ENCODE measurements around the gene ERBIN.
A peak's percentile ranks its signal among the peaks of the same experiment; 100 is the strongest.
"Not testable (repeated sequence)": the region's sequence is repeated elsewhere in the genome, so short reads cannot be mapped to it uniquely, and the experiment has no call there.

The ERBIN gene, protein sequence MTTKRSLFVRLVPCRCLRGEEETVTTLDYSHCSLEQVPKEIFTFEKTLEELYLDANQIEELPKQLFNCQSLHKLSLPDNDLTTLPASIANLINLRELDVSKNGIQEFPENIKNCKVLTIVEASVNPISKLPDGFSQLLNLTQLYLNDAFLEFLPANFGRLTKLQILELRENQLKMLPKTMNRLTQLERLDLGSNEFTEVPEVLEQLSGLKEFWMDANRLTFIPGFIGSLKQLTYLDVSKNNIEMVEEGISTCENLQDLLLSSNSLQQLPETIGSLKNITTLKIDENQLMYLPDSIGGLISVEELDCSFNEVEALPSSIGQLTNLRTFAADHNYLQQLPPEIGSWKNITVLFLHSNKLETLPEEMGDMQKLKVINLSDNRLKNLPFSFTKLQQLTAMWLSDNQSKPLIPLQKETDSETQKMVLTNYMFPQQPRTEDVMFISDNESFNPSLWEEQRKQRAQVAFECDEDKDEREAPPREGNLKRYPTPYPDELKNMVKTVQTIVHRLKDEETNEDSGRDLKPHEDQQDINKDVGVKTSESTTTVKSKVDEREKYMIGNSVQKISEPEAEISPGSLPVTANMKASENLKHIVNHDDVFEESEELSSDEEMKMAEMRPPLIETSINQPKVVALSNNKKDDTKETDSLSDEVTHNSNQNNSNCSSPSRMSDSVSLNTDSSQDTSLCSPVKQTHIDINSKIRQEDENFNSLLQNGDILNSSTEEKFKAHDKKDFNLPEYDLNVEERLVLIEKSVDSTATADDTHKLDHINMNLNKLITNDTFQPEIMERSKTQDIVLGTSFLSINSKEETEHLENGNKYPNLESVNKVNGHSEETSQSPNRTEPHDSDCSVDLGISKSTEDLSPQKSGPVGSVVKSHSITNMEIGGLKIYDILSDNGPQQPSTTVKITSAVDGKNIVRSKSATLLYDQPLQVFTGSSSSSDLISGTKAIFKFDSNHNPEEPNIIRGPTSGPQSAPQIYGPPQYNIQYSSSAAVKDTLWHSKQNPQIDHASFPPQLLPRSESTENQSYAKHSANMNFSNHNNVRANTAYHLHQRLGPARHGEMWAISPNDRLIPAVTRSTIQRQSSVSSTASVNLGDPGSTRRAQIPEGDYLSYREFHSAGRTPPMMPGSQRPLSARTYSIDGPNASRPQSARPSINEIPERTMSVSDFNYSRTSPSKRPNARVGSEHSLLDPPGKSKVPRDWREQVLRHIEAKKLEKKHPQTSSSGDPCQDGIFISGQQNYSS (N-terminal part only)

GRCh38 chr5:65926276-65926783 is at the start of gene ERBIN:
Gene ERBIN (plus strand): TSS chr5:65926575. CDS start chr5:65992719, 66,144 bp downstream.
- peak; percentile 77 for DNase-seq

DNA sequence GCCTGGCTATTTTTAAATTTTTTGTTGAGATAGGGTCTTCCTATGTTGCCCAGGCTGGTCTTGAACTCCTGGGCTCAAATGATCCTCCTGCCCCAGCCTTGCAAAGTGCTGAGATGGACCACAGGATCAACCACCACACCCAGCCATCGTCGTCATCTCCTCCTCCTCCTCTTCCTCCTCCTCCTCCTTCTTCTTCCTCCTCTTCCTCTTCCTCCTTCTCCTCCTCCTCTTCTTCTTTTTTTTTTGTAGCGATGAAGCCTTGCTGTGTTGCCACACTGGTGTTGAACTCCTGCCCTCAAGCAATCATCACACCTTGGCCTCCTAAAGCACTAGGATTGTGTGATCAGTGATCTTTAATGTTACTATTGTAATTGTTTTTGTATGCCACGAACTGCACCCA is 49.4 kb upstream of the ERBIN start:
- DNase-seq = no peak

DNA sequence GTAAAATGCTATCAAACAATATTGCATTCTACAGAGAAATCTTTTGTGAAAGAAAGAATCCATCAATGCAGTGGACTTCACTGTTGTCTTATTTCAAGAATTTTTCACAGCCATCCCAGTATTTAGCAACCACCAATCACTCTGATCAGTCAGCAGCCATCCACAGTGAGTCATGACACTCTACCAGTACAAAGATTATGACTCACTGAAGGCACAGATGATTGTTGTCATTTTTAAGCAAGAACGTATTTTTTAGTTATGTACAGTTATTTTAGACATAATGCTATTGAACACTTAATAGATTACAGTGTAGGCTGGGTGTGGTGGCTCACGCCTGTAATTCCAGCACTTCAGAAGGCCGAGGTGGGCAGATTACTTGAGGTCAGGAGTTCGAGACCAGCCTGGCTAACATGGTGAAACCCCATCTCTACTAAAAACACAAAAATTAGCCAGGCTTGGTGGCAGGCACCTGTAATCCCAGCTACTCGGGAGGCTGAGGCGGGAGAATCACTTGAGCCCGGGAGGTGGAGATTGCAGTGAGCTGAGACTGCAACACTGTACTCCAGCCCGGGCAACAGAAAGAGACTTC is 46.6 kb upstream of the ERBIN start:
- peak; percentile 50 for DNase-seq

DNA sequence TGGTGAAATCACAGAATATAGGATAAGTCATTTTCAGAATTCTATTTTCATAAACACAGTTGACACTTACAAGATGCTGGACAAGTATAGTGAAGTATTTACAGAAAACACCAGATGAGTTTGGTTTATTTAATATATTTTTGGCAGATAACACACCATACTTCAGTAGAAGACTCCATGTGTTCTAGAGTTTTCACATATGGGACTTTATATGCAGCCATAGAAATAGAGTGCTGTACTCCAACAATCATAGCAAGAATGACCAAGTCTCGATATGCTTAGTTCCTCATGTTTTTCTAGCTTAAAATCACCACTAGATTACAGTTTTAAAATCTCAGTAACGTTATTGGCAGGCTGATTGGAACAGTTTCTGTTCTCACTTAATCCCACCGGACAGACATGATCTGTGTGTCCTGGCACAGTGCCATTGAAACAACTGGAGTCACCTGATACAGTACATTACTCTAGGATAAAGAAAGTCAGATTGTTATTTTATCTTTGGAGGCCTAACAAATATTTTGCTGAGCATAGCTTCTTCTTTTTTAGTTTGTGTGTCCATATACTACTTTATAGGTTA is 45.8 kb upstream of the ERBIN start:
- no peak for DNase-seq

DNA sequence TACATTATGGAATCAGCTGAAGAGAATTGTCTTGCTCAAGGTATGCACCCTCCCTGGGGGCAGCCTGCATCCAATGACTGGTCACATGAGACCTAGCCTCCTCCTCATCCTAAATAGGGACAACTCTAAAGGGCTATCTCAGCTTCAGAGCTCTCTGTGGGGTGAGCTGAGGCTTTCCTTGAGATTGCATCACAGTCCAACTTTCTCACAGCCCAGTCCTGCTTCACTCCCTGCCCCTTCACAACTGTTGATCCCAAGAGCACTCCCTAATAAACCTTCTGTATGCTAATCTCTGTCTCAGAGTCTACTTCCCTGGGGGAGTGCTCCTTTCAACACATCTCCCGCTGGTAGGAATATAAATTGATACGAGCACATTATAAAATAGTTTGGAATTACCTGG is 44.1 kb upstream of the ERBIN start:
- DNase-seq = no peak

DNA sequence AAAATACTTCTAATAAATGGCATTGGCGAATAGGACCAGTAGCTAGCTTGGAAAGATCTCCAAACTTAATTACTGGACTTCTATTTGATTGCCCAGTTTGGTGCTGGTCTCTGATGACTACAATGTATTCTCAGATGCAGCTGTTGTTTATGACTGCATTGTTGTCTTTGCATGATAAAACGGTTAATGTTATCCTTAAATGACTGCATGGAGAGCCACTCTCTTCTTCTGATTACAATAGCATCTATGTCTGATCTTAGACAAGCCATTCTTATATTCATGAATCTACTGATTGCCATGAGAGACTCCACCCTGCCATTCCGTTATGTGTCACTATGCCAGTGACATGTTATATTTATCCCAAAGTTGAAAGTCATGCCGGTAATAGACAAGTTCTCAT is 42.9 kb upstream of the ERBIN start:
- DNase-seq = no peak

GRCh38 chr5:65886387-65886786 is 40.0 kb upstream of the ERBIN start:
- no peak for DNase-seq

DNA sequence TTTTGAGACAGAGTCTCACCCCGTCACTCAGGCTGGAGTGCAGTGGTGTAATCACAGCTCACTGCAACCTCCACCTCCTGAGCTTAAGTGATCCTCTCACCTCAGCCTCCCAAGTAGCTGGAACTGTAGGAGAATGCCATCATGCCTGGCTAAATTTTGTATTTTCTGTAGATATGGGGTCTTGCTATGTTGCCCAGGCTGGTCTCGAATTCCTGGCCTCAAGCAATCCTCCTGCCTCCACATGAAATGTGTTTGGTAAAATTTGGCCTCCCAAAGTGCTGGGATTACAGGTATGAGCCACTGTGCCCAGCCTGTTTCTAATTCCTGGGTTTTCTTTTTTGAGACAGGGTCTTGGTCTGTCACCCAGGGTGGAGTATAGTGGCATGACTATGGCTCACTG is 34.4 kb upstream of the ERBIN start:
- not testable (repeated sequence) for DNase-seq

DNA sequence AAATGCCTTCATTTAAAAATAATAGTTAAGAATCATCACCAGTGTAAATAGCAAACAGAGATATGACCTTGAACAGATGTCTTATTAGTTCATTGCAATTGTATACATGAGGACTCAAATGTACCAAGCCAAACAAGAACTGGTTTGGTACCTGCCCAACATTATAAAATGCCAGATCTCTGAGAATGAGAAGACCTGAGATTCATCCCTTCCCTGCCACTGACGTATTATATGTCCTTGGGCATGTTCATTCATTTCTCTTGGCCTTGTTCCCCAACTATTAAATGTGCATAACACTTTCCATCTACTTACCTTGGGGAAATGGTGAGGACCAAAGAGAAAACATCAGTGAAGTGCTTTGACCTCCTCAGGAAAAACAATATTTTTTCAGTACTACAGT is 33.6 kb upstream of the ERBIN start:
- DNase-seq = no peak

DNA sequence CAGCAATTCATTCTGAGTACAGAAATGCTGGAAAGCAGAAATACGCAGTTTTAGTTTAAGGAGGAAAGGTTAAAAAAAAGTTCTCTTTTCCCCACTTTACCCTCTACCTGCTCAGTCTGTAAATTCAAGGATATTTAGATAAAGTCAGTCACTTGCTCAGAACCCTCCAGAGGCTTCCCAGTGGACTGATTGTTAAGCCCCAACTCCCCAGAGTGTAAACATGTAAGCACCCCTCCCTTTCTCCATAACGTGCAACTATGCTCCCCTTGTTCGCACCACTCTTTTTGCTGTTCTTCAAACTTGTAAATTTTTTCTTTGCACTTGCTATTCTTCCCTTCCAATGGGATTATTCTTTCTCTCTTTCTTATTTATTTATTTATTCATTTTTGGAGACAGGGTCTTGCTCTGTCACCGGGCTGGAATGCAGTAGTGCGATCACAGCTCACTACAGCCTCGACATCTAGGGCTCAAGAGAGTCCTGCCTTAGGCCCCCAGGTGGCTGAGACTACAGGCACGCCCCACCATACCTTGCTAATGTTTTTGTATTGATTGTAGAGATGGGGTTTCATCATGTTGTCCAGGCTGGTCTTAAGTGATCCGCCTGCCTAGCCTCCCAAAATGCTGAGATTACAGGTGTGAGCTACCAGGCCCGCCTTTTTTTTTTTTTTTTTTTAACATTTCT is 32.5 kb upstream of the ERBIN start:
- no peak for DNase-seq

- no peak for DNase-seq
Measured at GRCh38 chr5:65895891-65896290, 30.5 kb upstream of the ERBIN start.

DNA sequence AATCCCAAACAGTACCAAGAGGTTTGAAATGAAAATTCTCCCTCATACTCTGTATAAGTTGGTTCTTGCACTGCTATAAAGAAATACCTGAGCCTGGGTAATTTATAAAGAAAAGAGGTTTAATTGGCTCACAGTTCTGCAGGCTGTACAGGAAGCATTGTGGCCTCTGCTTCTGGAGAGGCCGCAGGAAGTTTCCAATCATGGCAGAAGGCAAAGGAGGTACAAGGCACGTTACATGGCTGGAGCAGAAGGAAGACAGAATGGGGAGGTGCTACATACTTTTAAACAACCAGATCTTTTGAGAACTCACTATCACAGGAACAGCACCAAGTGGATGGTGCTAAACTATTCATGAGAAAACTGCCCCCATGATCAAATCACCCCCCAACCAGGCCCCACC is 25.6 kb upstream of the ERBIN start:
- no peak for DNase-seq

GRCh38 chr5:65902104-65902503 is 24.3 kb upstream of the ERBIN start:
- DNase-seq = no peak

DNA sequence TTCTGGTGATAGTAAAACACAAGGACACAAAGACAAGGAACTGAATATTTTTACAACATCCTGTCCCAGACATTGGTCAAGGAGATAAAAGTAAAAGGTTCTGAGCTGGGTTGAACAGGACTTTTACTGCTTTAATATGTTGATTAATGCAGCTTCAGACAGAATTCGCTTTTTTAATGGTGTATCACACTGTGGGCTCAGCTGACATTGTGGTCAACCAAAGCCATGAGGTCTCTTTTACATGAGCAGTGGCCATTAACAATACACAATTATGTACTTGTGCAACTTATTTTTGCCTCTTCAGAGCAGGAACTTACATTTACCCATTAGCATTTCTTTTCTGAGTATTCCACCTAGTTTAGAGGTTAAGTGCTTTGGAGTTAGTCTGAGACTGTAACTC is 22.8 kb upstream of the ERBIN start:
- DNase-seq = no peak

DNA sequence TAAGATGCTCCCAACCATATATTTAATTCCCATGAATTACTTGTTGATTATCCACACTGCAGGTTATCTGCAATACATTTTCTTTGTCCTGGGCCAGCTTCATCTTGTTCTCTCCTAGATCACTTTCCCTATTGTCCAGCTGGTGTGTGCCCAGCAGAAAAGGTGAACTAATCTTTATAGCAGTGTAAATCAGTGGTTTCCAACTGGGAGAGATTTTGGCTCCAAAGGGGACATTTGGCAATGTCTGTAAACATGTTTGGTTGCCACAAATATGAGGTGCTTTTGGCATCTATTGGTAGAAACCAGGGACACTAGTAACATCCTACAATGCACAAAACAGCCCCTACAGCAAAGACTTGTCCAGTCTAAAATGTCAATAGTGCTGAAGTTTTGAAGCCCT is 20.1 kb upstream of the ERBIN start:
- DNase-seq = no peak

DNA sequence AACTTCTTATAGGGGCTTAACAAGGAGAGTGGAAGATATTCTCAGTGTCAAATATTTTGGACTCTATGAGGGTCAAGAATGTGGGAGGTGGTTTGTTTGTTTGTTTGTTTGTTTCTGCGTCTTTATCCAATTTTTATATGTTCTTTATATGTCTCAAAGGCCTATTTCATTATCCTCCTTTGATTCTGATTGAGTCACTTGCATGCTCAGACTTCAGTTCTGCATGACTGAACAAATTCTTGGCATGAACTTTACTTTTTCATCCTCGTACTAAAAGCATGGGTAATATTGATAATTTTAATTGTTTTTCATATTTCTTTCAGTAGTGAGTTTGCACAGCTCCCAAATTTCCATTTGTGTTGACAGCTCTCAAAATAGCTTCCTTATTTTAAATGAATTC is 19.2 kb upstream of the ERBIN start:
- no peak for DNase-seq

DNA sequence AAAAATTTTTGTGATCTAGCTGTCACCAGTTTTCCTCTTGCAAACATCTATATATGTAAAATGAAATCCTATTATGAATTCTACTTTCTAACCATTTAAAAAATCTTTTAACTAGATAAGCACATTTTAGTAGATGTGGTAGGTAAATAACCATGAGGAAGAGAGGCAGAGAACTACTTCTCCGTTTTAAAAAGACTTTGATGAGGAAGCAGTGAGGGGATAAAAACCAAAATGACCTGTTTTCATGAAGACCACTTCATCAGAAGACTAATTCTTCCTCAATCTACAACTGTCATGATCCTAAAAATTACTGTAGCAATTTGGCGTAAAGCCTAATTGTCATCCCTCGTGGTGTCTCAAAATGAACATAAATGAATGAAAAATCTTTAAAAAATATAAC is 15.7 kb upstream of the ERBIN start:
- no peak for DNase-seq

GRCh38 chr5:65912311-65912710 is 14.1 kb upstream of the ERBIN start:
- no peak for DNase-seq

DNA sequence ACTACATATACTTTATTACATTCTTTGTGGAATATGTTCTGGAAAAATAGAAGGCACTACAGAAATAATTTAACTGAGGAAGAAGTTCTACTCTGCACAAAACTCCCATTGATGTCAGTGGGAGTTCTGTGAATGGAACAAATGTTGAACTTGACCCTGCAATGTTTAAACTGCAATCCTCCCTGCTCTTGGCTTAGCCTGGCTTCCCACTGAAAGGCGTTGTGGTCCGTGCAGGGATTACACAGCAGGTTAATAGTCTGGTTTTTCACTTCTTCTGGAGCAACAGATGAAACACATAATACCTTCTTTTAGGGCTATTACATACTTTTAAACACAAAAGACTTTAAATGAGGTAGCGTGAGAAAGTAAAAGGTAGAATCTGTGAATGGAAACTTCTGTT is 12.9 kb upstream of the ERBIN start:
- no peak for DNase-seq

DNA sequence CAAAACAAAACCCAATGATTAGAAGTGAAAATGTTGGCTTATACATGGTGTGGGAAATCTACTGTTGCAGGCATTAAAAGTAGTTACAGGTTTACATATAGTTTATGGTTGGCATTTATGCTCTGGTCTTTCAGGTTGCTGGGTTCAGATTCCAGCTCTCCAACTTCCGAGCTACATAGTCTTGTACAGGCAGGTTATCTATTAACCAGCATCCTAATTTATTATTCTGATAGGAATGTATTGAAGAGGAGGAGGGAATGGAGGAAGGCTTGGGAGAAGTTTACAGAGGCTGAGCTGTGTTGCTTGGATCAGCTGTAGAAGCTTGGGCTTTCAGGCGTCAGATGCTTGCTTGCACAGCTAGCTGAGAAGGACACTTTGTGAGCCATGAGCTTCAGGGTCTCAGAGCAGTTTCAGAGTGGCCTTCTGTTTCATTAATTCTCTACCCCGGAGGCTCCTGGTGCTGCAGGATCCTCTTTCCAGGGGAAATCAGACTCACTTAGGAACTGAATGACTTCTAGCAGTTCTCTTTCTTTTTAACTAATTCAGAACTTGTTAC is 11.7 kb upstream of the ERBIN start:
- DNase-seq = no peak

DNA sequence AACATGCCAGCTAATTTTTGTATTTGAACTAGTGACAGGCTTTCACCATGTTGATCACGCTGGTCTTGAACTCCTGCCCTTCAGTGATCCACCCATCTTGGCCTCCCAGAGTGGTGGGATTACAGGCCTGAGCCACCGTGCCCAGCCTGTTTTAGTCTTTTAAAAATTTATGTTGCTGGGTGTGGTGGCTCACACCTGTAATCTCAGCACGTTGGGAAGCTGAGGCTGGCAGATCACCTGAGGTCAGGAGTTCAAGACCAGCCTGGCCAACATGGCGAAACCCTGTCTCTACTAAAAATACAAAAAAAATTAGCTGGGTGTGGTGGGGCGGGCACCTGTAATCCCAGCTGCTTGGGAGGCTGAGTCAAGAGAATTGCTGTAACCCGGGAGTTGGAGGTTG is 10.7 kb upstream of the ERBIN start:
- DNase-seq = not testable (repeated sequence)
